CD4-positive, alpha-beta T cell (primary cell): ENCODE results near the gene QSOX1. TPM values are rescaled to one million over a fixed set of nuclear protein-coding genes. Genes with fewer than 3 reads are reported as not detected.
A peak's percentile ranks its signal among the peaks of the same experiment; 100 is the strongest.

Source experiments
- ATAC-seq: fragments of 200-7000 bp; cut with Tn5 transposase; one replicate; pipeline ENCODE4 v1.10.0; 2022; ENCODE audit warnings: mild to moderate bottlenecking; ENCODE audit not compliant: poor library complexity
- CTCF ChIA-PET: fragments of 350-600 bp; sonication (Branson Sonifier 250); formaldehyde crosslinking; loops from one replicate; lab custom pipeline; 2021; ENCODE audit warnings: antibody characterized with exemption, inconsistent platforms; lab: Charles Lee
- POLR2A ChIA-PET: fragments of 350-600 bp; sonication (Branson Sonifier 250); formaldehyde crosslinking; loops from one replicate; lab custom pipeline; 2021; ENCODE audit warnings: antibody characterized with exemption, inconsistent platforms; lab: Charles Lee
- DNase-seq, 14 experiments: peaks; one replicate each; pipeline ENCODE4 v3.0.0-alpha.2; 2013 to 2020; ENCODE audit warnings: mixed read lengths in 2 of 14
- H3K27ac ChIP-seq, 2 donors: one replicate each; pipeline versions ENCODE4 v1.5.1 to v1.7.0; 2013; ENCODE audit warnings: low read length in 2 of 2, low read depth in 1 of 2, mild to moderate bottlenecking in 1 of 2
- H3K27me3 ChIP-seq, 2 experiments: 1 replicate in 1 of 2; 2 replicates in 1 of 2; pipeline versions ENCODE4 v1.6.1 to v1.7.0; 2013; ENCODE audit warnings: low read length in 2 of 2, control low read depth in 1 of 2, mild to moderate bottlenecking in 1 of 2, moderate library complexity in 1 of 2; ENCODE audit not compliant: insufficient read depth in 2 of 2, control insufficient read depth in 1 of 2
- H3K36me3 ChIP-seq: one replicate; pipeline ENCODE4 v1.6.1; 2013; ENCODE audit warnings: low read length, control low read depth; ENCODE audit not compliant: insufficient read depth
- H3K4me1 ChIP-seq: one replicate; pipeline ENCODE4 v1.6.1; 2013; ENCODE audit warnings: low read length, control low read depth; ENCODE audit not compliant: insufficient read depth
- H3K4me3 ChIP-seq: one replicate; pipeline ENCODE4 v1.5.1; 2013; ENCODE audit warnings: mild to moderate bottlenecking, low read length, moderate library complexity
- H3K9me3 ChIP-seq, 2 experiments: 1 replicate in 1 of 2; 2 replicates in 1 of 2; pipeline versions ENCODE4 v1.6.1 to v1.7.0; 2013; ENCODE audit warnings: low read length in 2 of 2, mild to moderate bottlenecking in 2 of 2, control low read depth in 1 of 2, moderate library complexity in 1 of 2; ENCODE audit not compliant: control insufficient read depth in 1 of 2, insufficient read depth in 1 of 2
- H3K27ac Mint-ChIP-seq: one replicate; pipeline ENCODE4 v1.8.0; 2020; ENCODE audit warnings: mixed read lengths
- H3K27me3 Mint-ChIP-seq: one replicate; pipeline ENCODE4 v1.8.0; 2021; ENCODE audit warnings: mixed read lengths
- H3K36me3 Mint-ChIP-seq: one replicate; pipeline ENCODE4 v1.8.0; 2021; ENCODE audit warnings: low read depth, mixed read lengths
- H3K4me1 Mint-ChIP-seq: one replicate; pipeline ENCODE4 v1.8.0; 2021; ENCODE audit warnings: low read depth, mixed read lengths
- H3K4me3 Mint-ChIP-seq: one replicate; pipeline ENCODE4 v1.8.0; 2020; ENCODE audit warnings: mild to moderate bottlenecking, mixed read lengths
- H3K9me3 Mint-ChIP-seq: one replicate; pipeline ENCODE4 v1.8.0; 2020; ENCODE audit warnings: mixed read lengths
- CTCF ChIP-seq: fragments of 200-600 bp; IDR thresholded peaks from one replicate; pipeline ENCODE4 v1.8.0; 2022; ENCODE audit warnings: antibody characterized with exemption, mild to moderate bottlenecking
- intact Hi-C, 2 experiments: fragments of 100-400 bp; cut with DNase I in 1 of 2; cut with micrococcal nuclease in 1 of 2; formaldehyde crosslinking; loops; one replicate each; pipeline versions ENCODE4 v1.15.1 to v1.9.0; 2023 to 2025; cut with DNase I, micrococcal nuclease
- polyA plus RNA-seq, 2 donors: library from polyadenylated mRNA; unstranded; fragments of 120-200 nt; gene quantifications; one replicate each; pipeline ENCODE4 v1.2.1, GENCODE V29; 2013
- total RNA-seq, 174 experiments: library from RNA in 2 of 174; stranded (reverse) in 2 of 174; gene quantifications; one replicate each; pipeline ENCODE4 v1.2.3 and lab custom pipeline; 2021 to 2026

The QSOX1 gene
- total RNA-seq (10 to 100 TPM; 13.7 to 14.3 TPM), total RNA-seq (lab: John Stamatoyannopoulos, UW) (19.5 to 65.0 (median 32.2) reads per million in 172 experiments)
- 20.3 TPM for polyA plus RNA-seq (2013, experiment 1 of 2)
- 20.6 TPM for polyA plus RNA-seq (2013, experiment 2 of 2)

- no peaks in the 10 kb centered on the region for H3K27me3 Mint-ChIP-seq
- Histone ChIP-seq H3K9me3 (no peaks in the 10 kb centered on the region), H3K27ac (peak within 1 kb of the TSS; percentile 19 to 42), H3K4me1 (peaks cover 27% of the 10 kb centered on the region), H3K4me3 (peak within 1 kb of the TSS; percentile 90), H3K36me3 (no peaks in the 10 kb centered on the region), H3K27me3 (no peaks in the 10 kb centered on the region)
- peak; percentile 80 to 97 (median 86) for DNase-seq
- H3K27ac Mint-ChIP-seq = peak within 1 kb of the TSS; percentile 82
- ChIA-PET CTCF (interaction anchor here (0.6 kb wide), 1 partner anchor 340 kb away, joined by 3 read pairs; no protein-coding TSS in a partner anchor), POLR2A (interaction anchor here (0.8 to 2.5 kb wide), 5 partner anchors 9 to 348 kb away, joined by 4 to 23 read pairs (median 7); partner anchors contain the start of genes ACBD6, CEP350 and TOR1AIP1)
- no peak for TF ChIP-seq CTCF
- no peaks in the 10 kb centered on the region for H3K9me3 Mint-ChIP-seq
- intact Hi-C loops = loop anchor here (5.0 to 10.0 kb wide), 10 partner anchors 270 to 1880 kb away; partner anchors contain the start of genes AXDND1 (in 1 of the 2), FAM20B (in 1 of the 2), SOAT1 (in 1 of the 2) and STX6 (in 1 of the 2)
- peak within 1 kb of the TSS; percentile 95 for H3K4me3 Mint-ChIP-seq
- H3K4me1 Mint-ChIP-seq = peaks cover 33% of the 10 kb centered on the region
- H3K36me3 Mint-ChIP-seq = peaks cover 8% of the 10 kb centered on the region
- peak; percentile 97 for ATAC-seq
Observed at GRCh38 chr1:180154325-180155181, at the start of gene QSOX1. QSOX1 (plus strand) TSS chr1:180154869; CDS start chr1:180154908, 39 bp downstream.

- ATAC-seq (no peak), DNase-seq (no peak)
- CTCF ChIA-PET = no interaction called here
- POLR2A ChIA-PET = no interaction called here
- Histone ChIP-seq H3K4me1 (no peaks in the 10 kb centered on the region), H3K27me3 (no peaks in the 10 kb centered on the region), H3K36me3 (peaks cover 39% of the 10 kb centered on the region), H3K4me3 (no peak overlapping the region), H3K27ac (no peak overlapping the region), H3K9me3 (no peaks in the 10 kb centered on the region)
- H3K4me3 Mint-ChIP-seq = no peak overlapping the region
- no peak overlapping the region for H3K27ac Mint-ChIP-seq
- no peaks in the 10 kb centered on the region for H3K4me1 Mint-ChIP-seq
- H3K27me3 Mint-ChIP-seq = no peaks in the 10 kb centered on the region
- TF ChIP-seq CTCF = no peak
- H3K9me3 Mint-ChIP-seq = no peaks in the 10 kb centered on the region
- peaks cover 76% of the 10 kb centered on the region for H3K36me3 Mint-ChIP-seq
- intact Hi-C loops = loop anchor here in 1 of 2 experiments (5.0 kb wide), 1 partner anchor 65 kb away; no protein-coding TSS in a partner anchor
Observed at GRCh38 chr1:180112091-180112490, 42.6 kb upstream of the QSOX1 start.

- H3K4me1 Mint-ChIP-seq = no peaks in the 10 kb centered on the region
- CTCF ChIA-PET = interaction anchor here (0.6 to 0.7 kb wide), 2 partner anchors 11 to 66 kb away, joined by 3 to 4 read pairs; no protein-coding TSS in a partner anchor
- TF ChIP-seq CTCF = no peak
- no peak for DNase-seq
- Histone ChIP-seq H3K4me1 (no peaks in the 10 kb centered on the region), H3K36me3 (peaks cover 33% of the 10 kb centered on the region), H3K27ac (no peak overlapping the region), H3K27me3 (no peaks in the 10 kb centered on the region), H3K4me3 (no peak overlapping the region), H3K9me3 (no peaks in the 10 kb centered on the region)
- intact Hi-C loops = loop anchor here in 1 of 2 experiments (5.0 kb wide), 1 partner anchor 64 kb away; no protein-coding TSS in a partner anchor
- no peak overlapping the region for H3K27ac Mint-ChIP-seq
- H3K36me3 Mint-ChIP-seq = peaks cover 66% of the 10 kb centered on the region
- no peak overlapping the region for H3K4me3 Mint-ChIP-seq
- no peaks in the 10 kb centered on the region for H3K9me3 Mint-ChIP-seq
- no peak for ATAC-seq
- no peaks in the 10 kb centered on the region for H3K27me3 Mint-ChIP-seq
- POLR2A ChIA-PET = no interaction called here
Observed at GRCh38 chr1:180112984-180113647, 41.6 kb upstream of the QSOX1 start.
